ENCODE data around the gene STAC3. TPM values are rescaled to one million over a fixed set of nuclear protein-coding genes. Genes with fewer than 3 reads are reported as not detected.

The STAC3 gene
- total RNA-seq, 1 donor from 2014 or later: 1.3 TPM

- DNase-seq (ENCODE audit: low spot score): peak; percentile 96
- Mint-ChIP-seq H3K9me3 (ENCODE audit: low read depth) (no peaks in the 10 kb centered on the region), H3K27ac (ENCODE audit: unreplicated experiment) (peak overlapping the region; percentile 100), H3K4me1 (ENCODE audit: low read depth) (peaks cover 91% of the 10 kb centered on the region), H3K27me3 (ENCODE audit: low read depth) (no peaks in the 10 kb centered on the region), H3K36me3 (ENCODE audit: low read depth) (peaks cover 24% of the 10 kb centered on the region), H3K4me3 (ENCODE audit: unreplicated experiment) (peak overlapping the region; percentile 94)
- peak; percentile 60 for TF ChIP-seq CTCF (IDR thresholded peaks at IDR 0.05)
Observed at GRCh38 chr12:57235017-57235727, 15.8 kb downstream of the STAC3 start.

GRCh38 chr12:57234571-57235016 lies 16.4 kb downstream of the STAC3 start:
- Mint-ChIP-seq H3K4me1 (ENCODE audit: low read depth) (peaks cover 88% of the 10 kb centered on the region), H3K36me3 (ENCODE audit: low read depth) (peaks cover 24% of the 10 kb centered on the region), H3K27ac (ENCODE audit: unreplicated experiment) (peak overlapping the region; percentile 100), H3K27me3 (ENCODE audit: low read depth) (no peaks in the 10 kb centered on the region), H3K4me3 (ENCODE audit: unreplicated experiment) (peak overlapping the region; percentile 94), H3K9me3 (ENCODE audit: low read depth) (no peaks in the 10 kb centered on the region)
- no peak for TF ChIP-seq CTCF (IDR thresholded peaks at IDR 0.05)
- no peak for DNase-seq (ENCODE audit: low spot score)

GRCh38 chr12:57234233-57234570 lies 16.8 kb downstream of the STAC3 start:
- Mint-ChIP-seq H3K4me3 (ENCODE audit: unreplicated experiment) (peak overlapping the region; percentile 94), H3K4me1 (ENCODE audit: low read depth) (peaks cover 88% of the 10 kb centered on the region), H3K9me3 (ENCODE audit: low read depth) (no peaks in the 10 kb centered on the region), H3K27me3 (ENCODE audit: low read depth) (no peaks in the 10 kb centered on the region), H3K27ac (ENCODE audit: unreplicated experiment) (peak overlapping the region; percentile 100), H3K36me3 (ENCODE audit: low read depth) (peaks cover 24% of the 10 kb centered on the region)
- no peak for DNase-seq (ENCODE audit: low spot score)
- no peak for TF ChIP-seq CTCF (IDR thresholded peaks at IDR 0.05)

GRCh38 chr12:57233357-57234232 lies 17.4 kb downstream of the STAC3 start:
- H3K4me1 Mint-ChIP-seq (ENCODE audit: low read depth): peaks cover 90% of the 10 kb centered on the region
- H3K36me3 Mint-ChIP-seq (ENCODE audit: low read depth): peaks cover 24% of the 10 kb centered on the region
- peak overlapping the region; percentile 100 for H3K27ac Mint-ChIP-seq (ENCODE audit: unreplicated experiment)
- no peaks in the 10 kb centered on the region for H3K27me3 Mint-ChIP-seq (ENCODE audit: low read depth)
- DNase-seq (ENCODE audit: low spot score): no peak
- TF ChIP-seq CTCF (IDR thresholded peaks at IDR 0.05): no peak
- peak overlapping the region; percentile 94 for H3K4me3 Mint-ChIP-seq (ENCODE audit: unreplicated experiment)
- no peaks in the 10 kb centered on the region for H3K9me3 Mint-ChIP-seq (ENCODE audit: low read depth)

GRCh38 chr12:57232156-57232756 lies 18.7 kb downstream of the STAC3 start:
- peak overlapping the region; percentile 99 for H3K4me3 Mint-ChIP-seq (ENCODE audit: unreplicated experiment)
- no peaks in the 10 kb centered on the region for H3K9me3 Mint-ChIP-seq (ENCODE audit: low read depth)
- no peak for DNase-seq (ENCODE audit: low spot score)
- H3K27ac Mint-ChIP-seq (ENCODE audit: unreplicated experiment): peak overlapping the region; percentile 100
- H3K4me1 Mint-ChIP-seq (ENCODE audit: low read depth): peaks cover 85% of the 10 kb centered on the region
- H3K27me3 Mint-ChIP-seq (ENCODE audit: low read depth): no peaks in the 10 kb centered on the region
- peaks cover 24% of the 10 kb centered on the region for H3K36me3 Mint-ChIP-seq (ENCODE audit: low read depth)
- TF ChIP-seq CTCF (IDR thresholded peaks at IDR 0.05): no peak
